Endothelial cell of umbilical vein (primary cell): ENCODE measurements around the gene TTLL13.

Experiments used
- EZH2 ChIP-seq: IDR thresholded peaks from 2 replicates; pipeline ENCODE4 v1.6.1; 2012; ENCODE audit warnings: borderline replicate concordance, low read depth, mild to moderate bottlenecking, moderate library complexity, low read length, inconsistent platforms; ENCODE audit not compliant: severe bottlenecking
- GATA2 ChIP-seq: IDR thresholded peaks from 2 replicates; pipeline ENCODE4 v1.7.0; 2011; ENCODE audit warnings: low read depth, mild to moderate bottlenecking, moderate library complexity, mixed read lengths, low read length; ENCODE audit not compliant: insufficient read length, insufficient read depth
- JUN ChIP-seq: IDR thresholded peaks from 2 replicates; pipeline ENCODE4 v1.6.1; 2011; ENCODE audit warnings: borderline replicate concordance, low read depth; ENCODE audit not compliant: insufficient read length, insufficient read depth
- MAX ChIP-seq: IDR thresholded peaks from 2 replicates; pipeline ENCODE4 v1.6.1; 2011; ENCODE audit not compliant: insufficient read depth, insufficient read length
- POLR2A ChIP-seq: IDR thresholded peaks from 2 replicates; pipeline ENCODE4 v1.6.1; 2012; ENCODE audit warnings: low read depth, mild to moderate bottlenecking, control low read depth, low read length
- POLR2AphosphoS5 ChIP-seq: IDR thresholded peaks from 2 replicates; pipeline ENCODE4 v1.6.1; 2012; ENCODE audit warnings: low read depth, mild to moderate bottlenecking, control low read depth, low read length, moderate library complexity; ENCODE audit not compliant: insufficient read depth
- TF ChIP-seq, protein P1 (sequence below), 2 donors: IDR thresholded peaks; 1 replicate in 1 of 2; 2 replicates in 1 of 2; pipeline ENCODE4 v1.5.1; 2011; ENCODE audit warnings: low read length in 2 of 2, mild to moderate bottlenecking in 2 of 2, moderate library complexity in 2 of 2, control low read depth in 1 of 2, inconsistent platforms in 1 of 2, low read depth in 1 of 2; ENCODE audit not compliant: insufficient read depth in 1 of 2; ENCODE audit errors: extremely low read depth in 1 of 2

DNA sequence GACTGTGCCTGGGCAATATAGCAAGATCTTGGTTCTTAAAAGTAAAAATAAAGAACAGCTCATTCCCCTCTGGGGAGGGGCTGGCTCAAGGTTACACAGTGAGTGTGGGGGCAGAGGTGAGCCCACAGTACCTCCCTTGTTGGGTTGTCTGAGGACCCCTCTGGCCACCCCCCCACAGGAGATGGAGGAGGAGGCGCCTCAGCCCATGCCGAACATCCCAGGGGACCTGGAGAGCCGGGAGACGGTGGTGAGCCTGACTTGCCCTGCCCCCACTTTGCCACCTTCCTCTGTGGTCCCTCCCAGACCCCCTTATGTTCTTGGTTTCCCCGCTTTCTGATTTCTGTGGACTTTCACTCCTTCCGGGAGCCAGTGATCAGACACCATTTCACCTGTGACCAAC, 44.8 kb downstream of the TTLL13 start:
- TF ChIP-seq, protein P1, sequence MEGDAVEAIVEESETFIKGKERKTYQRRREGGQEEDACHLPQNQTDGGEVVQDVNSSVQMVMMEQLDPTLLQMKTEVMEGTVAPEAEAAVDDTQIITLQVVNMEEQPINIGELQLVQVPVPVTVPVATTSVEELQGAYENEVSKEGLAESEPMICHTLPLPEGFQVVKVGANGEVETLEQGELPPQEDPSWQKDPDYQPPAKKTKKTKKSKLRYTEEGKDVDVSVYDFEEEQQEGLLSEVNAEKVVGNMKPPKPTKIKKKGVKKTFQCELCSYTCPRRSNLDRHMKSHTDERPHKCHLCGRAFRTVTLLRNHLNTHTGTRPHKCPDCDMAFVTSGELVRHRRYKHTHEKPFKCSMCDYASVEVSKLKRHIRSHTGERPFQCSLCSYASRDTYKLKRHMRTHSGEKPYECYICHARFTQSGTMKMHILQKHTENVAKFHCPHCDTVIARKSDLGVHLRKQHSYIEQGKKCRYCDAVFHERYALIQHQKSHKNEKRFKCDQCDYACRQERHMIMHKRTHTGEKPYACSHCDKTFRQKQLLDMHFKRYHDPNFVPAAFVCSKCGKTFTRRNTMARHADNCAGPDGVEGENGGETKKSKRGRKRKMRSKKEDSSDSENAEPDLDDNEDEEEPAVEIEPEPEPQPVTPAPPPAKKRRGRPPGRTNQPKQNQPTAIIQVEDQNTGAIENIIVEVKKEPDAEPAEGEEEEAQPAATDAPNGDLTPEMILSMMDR (IDR thresholded peaks at IDR 0.05; ENCODE audit: extremely low read depth in 1 of 2, insufficient read depth in 1 of 2, low read depth in 1 of 2, low read length in 2 of 2), result no peak
- no peak for TF ChIP-seq JUN
- no peak for TF ChIP-seq POLR2A
- TF ChIP-seq POLR2AphosphoS5, result no peak
- TF ChIP-seq MAX, result no peak
- no peak for TF ChIP-seq EZH2
- no peak for TF ChIP-seq GATA2
